Suprapubic skin (tissue), 4 donors: Measurements from ENCODE around the gene ALOX12. TPM values are rescaled to one million over a fixed set of nuclear protein-coding genes. Genes with fewer than 3 reads are reported as not detected.
A peak's percentile ranks its signal among the peaks of the same experiment; 100 is the strongest.

ENCODE experiments used
- DNase-seq, 2 donors: peaks; one replicate each; pipeline ENCODE4 v3.0.0-alpha.2; 2019; ENCODE audit warnings: low spot score in 2 of 2
- H3K27ac ChIP-seq: fragments of 200-600 bp; sonication (generic); one replicate; pipeline ENCODE4 v1.5.1; 2019
- H3K27me3 ChIP-seq: fragments of 200-600 bp; sonication (generic); one replicate; pipeline ENCODE4 v1.5.1; 2019
- H3K36me3 ChIP-seq: fragments of 200-600 bp; sonication (generic); one replicate; pipeline ENCODE4 v1.5.1; 2019
- H3K4me1 ChIP-seq: fragments of 200-600 bp; sonication (generic); one replicate; pipeline ENCODE4 v1.5.1; 2019
- H3K4me3 ChIP-seq: fragments of 200-600 bp; sonication (generic); one replicate; pipeline ENCODE4 v1.5.1; 2019; ENCODE audit warnings: mild to moderate bottlenecking
- H3K9me3 ChIP-seq: fragments of 200-600 bp; sonication (generic); one replicate; pipeline ENCODE4 v1.5.1; 2019
- EP300 ChIP-seq: sonication (generic); formaldehyde crosslinking; IDR thresholded peaks from one replicate; pipeline ENCODE4 v1.6.1; 2017; ENCODE audit warnings: antibody characterized with exemption
- POLR2A ChIP-seq, 2 donors: fragments of 450-650 bp; IDR thresholded peaks; one replicate each; pipeline ENCODE4 v1.6.1; 2017; ENCODE audit warnings: antibody characterized with exemption in 2 of 2, mild to moderate bottlenecking in 2 of 2, moderate library complexity in 2 of 2
- POLR2AphosphoS5 ChIP-seq, 3 donors: sonication (generic); formaldehyde crosslinking; IDR thresholded peaks; one replicate each; pipeline ENCODE4 v1.6.1; 2017; ENCODE audit warnings: antibody characterized with exemption in 3 of 3
- WGBS: methylation state at CpG from one replicate; pipeline ENCODE4 v1.1.5; 2018; 5-methylcytosine and 5-hydroxymethylcytosine counted together
- total RNA-seq, 4 donors: library from RNA; depleted of rRNA; stranded (reverse); fragments of >200 nt; gene quantifications; one replicate each; pipeline ENCODE4 v1.1.0, GENCODE V29; 2016
- TF ChIP-seq, protein P1 (sequence below), 2 donors: fragments of 200-600 bp in 1 of 2; fragments of 450-650 bp in 1 of 2; sonication (generic) in 1 of 2; IDR thresholded peaks; one replicate each; pipeline ENCODE4 v1.5.1; 2016 to 2019; ENCODE audit warnings: antibody characterized with exemption in 2 of 2, mild to moderate bottlenecking in 1 of 2, moderate library complexity in 1 of 2

ALOX12 gene
- total RNA-seq, 4 donors from 2014 or later = 9.8 to 34.4 (median 22.8) TPM

DNA sequence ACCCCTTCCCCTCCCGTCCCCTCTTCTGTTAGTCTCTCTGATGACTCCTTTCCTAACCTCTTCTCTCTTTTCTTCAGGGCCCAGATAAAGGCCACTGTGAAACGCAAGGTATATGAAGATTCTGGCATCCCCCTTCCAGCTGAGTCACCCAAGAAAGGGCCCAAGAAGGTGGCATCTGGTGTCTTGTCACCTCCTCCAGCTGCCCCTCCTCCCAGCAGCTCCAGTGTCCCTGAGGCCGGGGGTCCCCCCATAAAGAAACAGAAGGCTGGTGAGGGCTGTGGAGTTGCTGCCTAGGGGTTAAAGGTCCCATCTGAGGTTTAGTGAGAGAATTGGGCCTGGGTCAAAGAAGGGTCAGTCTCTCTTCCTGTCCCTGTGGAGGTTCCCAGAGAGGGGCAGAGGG is 20.6 kb downstream of the ALOX12 start:
- Histone ChIP-seq H3K27me3 (no peaks in the 10 kb centered on the region), H3K9me3 (no peaks in the 10 kb centered on the region), H3K36me3 (peaks cover 6% of the 10 kb centered on the region), H3K4me3 (no peak overlapping the region), H3K4me1 (peaks cover 77% of the 10 kb centered on the region), H3K27ac (peak overlapping the region; percentile 97)
- WGBS = 75% methylated on average over 3 of the region's 3 CpGs
- DNase-seq = no peak
- TF ChIP-seq POLR2AphosphoS5 (IDR thresholded peaks at IDR 0.05) (no peak), POLR2A (IDR thresholded peaks at IDR 0.05) (no peak), EP300 (no peak)
- TF ChIP-seq, protein P1, sequence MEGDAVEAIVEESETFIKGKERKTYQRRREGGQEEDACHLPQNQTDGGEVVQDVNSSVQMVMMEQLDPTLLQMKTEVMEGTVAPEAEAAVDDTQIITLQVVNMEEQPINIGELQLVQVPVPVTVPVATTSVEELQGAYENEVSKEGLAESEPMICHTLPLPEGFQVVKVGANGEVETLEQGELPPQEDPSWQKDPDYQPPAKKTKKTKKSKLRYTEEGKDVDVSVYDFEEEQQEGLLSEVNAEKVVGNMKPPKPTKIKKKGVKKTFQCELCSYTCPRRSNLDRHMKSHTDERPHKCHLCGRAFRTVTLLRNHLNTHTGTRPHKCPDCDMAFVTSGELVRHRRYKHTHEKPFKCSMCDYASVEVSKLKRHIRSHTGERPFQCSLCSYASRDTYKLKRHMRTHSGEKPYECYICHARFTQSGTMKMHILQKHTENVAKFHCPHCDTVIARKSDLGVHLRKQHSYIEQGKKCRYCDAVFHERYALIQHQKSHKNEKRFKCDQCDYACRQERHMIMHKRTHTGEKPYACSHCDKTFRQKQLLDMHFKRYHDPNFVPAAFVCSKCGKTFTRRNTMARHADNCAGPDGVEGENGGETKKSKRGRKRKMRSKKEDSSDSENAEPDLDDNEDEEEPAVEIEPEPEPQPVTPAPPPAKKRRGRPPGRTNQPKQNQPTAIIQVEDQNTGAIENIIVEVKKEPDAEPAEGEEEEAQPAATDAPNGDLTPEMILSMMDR (IDR thresholded peaks at IDR 0.05) = no peak

GRCh38 chr17:7016886-7017826 is 21.3 kb downstream of the ALOX12 start:
- no peaks in the 10 kb centered on the region for H3K9me3 ChIP-seq
- H3K4me3 ChIP-seq = peak overlapping the region; percentile 46
- H3K27me3 ChIP-seq = no peaks in the 10 kb centered on the region
- H3K27ac ChIP-seq = peak overlapping the region; percentile 85
- no peak for TF ChIP-seq POLR2A (IDR thresholded peaks at IDR 0.05)
- no peak for TF ChIP-seq EP300
- TF ChIP-seq, protein P1 (IDR thresholded peaks at IDR 0.05) = no peak
- TF ChIP-seq POLR2AphosphoS5 (IDR thresholded peaks at IDR 0.05) = no peak
- H3K36me3 ChIP-seq = peaks cover 6% of the 10 kb centered on the region
- H3K4me1 ChIP-seq = peaks cover 79% of the 10 kb centered on the region
- WGBS = 75% methylated on average over 17 of the region's 20 CpGs
- DNase-seq = no peak

DNA sequence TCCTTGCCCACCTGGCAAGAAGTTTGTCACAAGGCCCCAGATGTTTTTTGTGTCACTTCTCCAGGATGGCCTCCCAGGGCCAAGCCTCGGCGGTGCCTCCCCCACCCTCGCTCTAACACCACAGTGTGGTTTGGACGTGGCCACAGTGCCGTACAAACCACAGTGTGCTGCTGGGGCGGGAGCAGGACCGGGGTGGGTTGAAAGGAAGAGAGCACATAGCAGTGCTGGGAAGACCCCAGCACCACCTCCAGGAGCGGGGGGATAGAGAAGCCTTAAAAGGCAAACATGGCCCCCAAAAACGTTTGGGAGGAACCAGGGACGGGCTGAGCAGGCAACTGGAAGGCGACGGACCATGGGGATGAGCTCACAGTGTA is 22.0 kb downstream of the ALOX12 start:
- WGBS = 53% methylated on average over 12 of the region's 12 CpGs
- H3K36me3 ChIP-seq = peaks cover 6% of the 10 kb centered on the region
- TF ChIP-seq, protein P1 (IDR thresholded peaks at IDR 0.05) = no peak
- TF ChIP-seq EP300 (no peak), POLR2A (IDR thresholded peaks at IDR 0.05) (no peak), POLR2AphosphoS5 (IDR thresholded peaks at IDR 0.05) (no peak)
- H3K27me3 ChIP-seq = no peaks in the 10 kb centered on the region
- peak overlapping the region; percentile 46 for H3K4me3 ChIP-seq
- no peaks in the 10 kb centered on the region for H3K9me3 ChIP-seq
- peak overlapping the region; percentile 85 for H3K27ac ChIP-seq
- H3K4me1 ChIP-seq = peaks cover 85% of the 10 kb centered on the region
- DNase-seq = no peak

DNA sequence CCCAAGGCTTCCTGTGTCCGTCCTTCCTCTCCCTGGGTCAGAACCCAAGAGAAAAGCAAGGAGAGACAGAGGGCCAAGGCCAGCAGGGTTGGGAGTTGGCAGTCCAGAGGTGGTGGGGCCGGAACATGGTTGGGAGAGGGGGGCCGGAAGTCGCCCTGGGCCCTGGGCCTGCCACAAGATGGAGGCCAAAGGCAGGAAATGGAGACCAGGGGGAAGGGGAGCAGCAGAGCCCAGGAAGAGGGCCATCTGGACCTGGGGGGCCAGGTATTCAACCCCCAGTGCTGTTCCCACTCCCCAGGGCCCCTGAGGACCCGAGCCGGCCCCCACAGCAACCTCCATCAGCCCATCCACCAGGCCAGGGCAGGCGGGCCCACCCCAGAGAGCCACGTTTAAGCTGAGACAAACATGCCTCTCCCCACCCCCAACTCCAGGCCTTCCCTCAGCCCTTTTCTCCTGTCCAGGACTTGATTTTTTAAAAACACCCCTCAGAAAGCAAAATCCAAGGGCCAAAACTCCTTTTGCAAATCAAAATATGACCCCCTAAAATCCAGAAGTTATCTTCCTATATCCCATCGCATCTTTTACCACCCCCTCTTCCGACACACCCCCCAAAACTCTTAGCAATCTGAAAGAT is 22.6 kb downstream of the ALOX12 start:
- H3K36me3 ChIP-seq = peaks cover 6% of the 10 kb centered on the region
- peak in 1 of 3 donors; percentile 47 for TF ChIP-seq POLR2AphosphoS5 (IDR thresholded peaks at IDR 0.05)
- TF ChIP-seq EP300 = no peak
- TF ChIP-seq, protein P1 (IDR thresholded peaks at IDR 0.05) = no peak
- TF ChIP-seq POLR2A (IDR thresholded peaks at IDR 0.05) = peak in 1 of 2 donors; percentile 66
- 65% methylated on average over 10 of the region's 10 CpGs for WGBS
- no peaks in the 10 kb centered on the region for H3K27me3 ChIP-seq
- H3K4me3 ChIP-seq = peak overlapping the region; percentile 46
- no peak for DNase-seq
- peak overlapping the region; percentile 85 for H3K27ac ChIP-seq
- H3K9me3 ChIP-seq = no peaks in the 10 kb centered on the region
- peaks cover 87% of the 10 kb centered on the region for H3K4me1 ChIP-seq

DNA sequence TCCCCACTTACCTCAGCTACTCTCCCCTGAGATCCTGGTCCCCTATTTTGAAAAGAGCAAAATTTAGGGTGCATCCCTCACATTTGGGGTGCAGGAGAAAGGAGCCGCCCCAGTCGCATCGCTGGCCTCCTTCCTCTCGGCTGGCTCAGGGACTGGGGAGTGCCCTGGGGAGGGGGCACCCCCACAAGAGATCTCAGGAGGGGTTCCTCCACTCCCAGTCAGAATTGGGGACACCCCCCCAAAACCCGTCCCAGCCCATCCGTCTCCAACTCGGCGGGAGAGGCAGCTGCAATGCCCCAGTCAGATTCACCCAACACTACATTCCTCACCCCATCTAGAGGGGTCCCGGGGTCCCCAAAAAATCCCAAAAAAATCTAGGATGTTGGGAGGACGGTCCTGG is 23.5 kb downstream of the ALOX12 start:
- no peaks in the 10 kb centered on the region for H3K27me3 ChIP-seq
- H3K9me3 ChIP-seq = no peaks in the 10 kb centered on the region
- no peak for DNase-seq
- peak overlapping the region; percentile 46 for H3K4me3 ChIP-seq
- peaks cover 6% of the 10 kb centered on the region for H3K36me3 ChIP-seq
- H3K4me1 ChIP-seq = peaks cover 80% of the 10 kb centered on the region
- TF ChIP-seq EP300 (no peak), POLR2AphosphoS5 (IDR thresholded peaks at IDR 0.05) (no peak), POLR2A (IDR thresholded peaks at IDR 0.05) (no peak)
- TF ChIP-seq, protein P1 (IDR thresholded peaks at IDR 0.05) = no peak
- 23% methylated on average over 10 of the region's 10 CpGs for WGBS
- H3K27ac ChIP-seq = peak overlapping the region; percentile 85
